GM06990 (cell line): ENCODE results near the gene PDX1.
A peak's percentile ranks its signal among the peaks of the same experiment; 100 is the strongest.

Experiments used
- DNase-seq: peaks from one replicate; pipeline ENCODE4 v3.0.0-alpha.2; 2011; ENCODE audit not compliant: insufficient read length; ENCODE audit errors: extremely low read depth
- H3K27me3 ChIP-seq: replicated peaks from 2 replicates; pipeline ENCODE4 v1.6.0; 2011; ENCODE audit warnings: low read length; ENCODE audit not compliant: control insufficient read depth, insufficient read depth
- H3K36me3 ChIP-seq: 2 replicates; pipeline ENCODE4 v1.5.1; 2011; ENCODE audit warnings: low read length; ENCODE audit not compliant: control insufficient read depth, insufficient read depth
- H3K4me3 ChIP-seq: replicated peaks from 2 replicates; pipeline ENCODE4 v1.5.1; 2011; ENCODE audit warnings: low read depth, mild to moderate bottlenecking, control low read depth, low read length
- TF ChIP-seq, protein P1 (sequence below): IDR thresholded peaks from 2 replicates; pipeline ENCODE4 v1.5.1; 2011; ENCODE audit warnings: low read length, control low read depth, mild to moderate bottlenecking, inconsistent platforms; ENCODE audit not compliant: insufficient read depth, poor library complexity, severe bottlenecking

PDX1 gene

GRCh38 chr13:27933580-27934328 is 14.0 kb downstream of the PDX1 start:
- no peak overlapping the region for H3K4me3 ChIP-seq
- H3K36me3 ChIP-seq = no peaks in the 10 kb centered on the region
- DNase-seq = no peak
- TF ChIP-seq, protein P1, sequence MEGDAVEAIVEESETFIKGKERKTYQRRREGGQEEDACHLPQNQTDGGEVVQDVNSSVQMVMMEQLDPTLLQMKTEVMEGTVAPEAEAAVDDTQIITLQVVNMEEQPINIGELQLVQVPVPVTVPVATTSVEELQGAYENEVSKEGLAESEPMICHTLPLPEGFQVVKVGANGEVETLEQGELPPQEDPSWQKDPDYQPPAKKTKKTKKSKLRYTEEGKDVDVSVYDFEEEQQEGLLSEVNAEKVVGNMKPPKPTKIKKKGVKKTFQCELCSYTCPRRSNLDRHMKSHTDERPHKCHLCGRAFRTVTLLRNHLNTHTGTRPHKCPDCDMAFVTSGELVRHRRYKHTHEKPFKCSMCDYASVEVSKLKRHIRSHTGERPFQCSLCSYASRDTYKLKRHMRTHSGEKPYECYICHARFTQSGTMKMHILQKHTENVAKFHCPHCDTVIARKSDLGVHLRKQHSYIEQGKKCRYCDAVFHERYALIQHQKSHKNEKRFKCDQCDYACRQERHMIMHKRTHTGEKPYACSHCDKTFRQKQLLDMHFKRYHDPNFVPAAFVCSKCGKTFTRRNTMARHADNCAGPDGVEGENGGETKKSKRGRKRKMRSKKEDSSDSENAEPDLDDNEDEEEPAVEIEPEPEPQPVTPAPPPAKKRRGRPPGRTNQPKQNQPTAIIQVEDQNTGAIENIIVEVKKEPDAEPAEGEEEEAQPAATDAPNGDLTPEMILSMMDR = no peak
- H3K27me3 ChIP-seq = peaks cover 2% of the 10 kb centered on the region

DNA sequence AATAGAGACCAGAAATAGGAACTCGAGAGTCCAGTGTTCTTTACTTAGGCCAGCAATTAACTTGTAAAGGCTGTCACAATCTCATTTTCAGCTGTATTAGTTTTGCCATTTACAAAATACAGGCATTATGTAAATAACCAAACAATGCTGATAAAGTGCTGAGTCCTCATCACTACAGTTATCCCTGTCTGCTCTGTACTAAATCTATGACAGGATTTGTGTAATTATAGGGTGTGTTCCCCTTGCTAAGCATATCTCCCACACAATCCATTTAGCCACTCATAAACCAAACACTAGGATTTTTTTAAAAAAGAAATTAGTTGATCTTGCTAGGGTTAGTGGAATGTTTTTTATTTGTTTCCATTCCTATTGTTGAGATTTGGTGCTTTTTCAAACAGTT is 23.2 kb downstream of the PDX1 start:
- no peaks in the 10 kb centered on the region for H3K36me3 ChIP-seq
- H3K27me3 ChIP-seq = no peaks in the 10 kb centered on the region; the same call in 1 of the 2 replicates
- DNase-seq = no peak
- H3K4me3 ChIP-seq = no peak overlapping the region
- TF ChIP-seq, protein P1 = no peak

- DNase-seq = no peak
- TF ChIP-seq, protein P1 = no peak
- no peaks in the 10 kb centered on the region; the same call in 1 of the 2 replicates for H3K27me3 ChIP-seq
- H3K36me3 ChIP-seq = no peaks in the 10 kb centered on the region
- peak overlapping the region; percentile 16 for H3K4me3 ChIP-seq
Observed at GRCh38 chr13:27952876-27953675, 33.3 kb downstream of the PDX1 start.

DNA sequence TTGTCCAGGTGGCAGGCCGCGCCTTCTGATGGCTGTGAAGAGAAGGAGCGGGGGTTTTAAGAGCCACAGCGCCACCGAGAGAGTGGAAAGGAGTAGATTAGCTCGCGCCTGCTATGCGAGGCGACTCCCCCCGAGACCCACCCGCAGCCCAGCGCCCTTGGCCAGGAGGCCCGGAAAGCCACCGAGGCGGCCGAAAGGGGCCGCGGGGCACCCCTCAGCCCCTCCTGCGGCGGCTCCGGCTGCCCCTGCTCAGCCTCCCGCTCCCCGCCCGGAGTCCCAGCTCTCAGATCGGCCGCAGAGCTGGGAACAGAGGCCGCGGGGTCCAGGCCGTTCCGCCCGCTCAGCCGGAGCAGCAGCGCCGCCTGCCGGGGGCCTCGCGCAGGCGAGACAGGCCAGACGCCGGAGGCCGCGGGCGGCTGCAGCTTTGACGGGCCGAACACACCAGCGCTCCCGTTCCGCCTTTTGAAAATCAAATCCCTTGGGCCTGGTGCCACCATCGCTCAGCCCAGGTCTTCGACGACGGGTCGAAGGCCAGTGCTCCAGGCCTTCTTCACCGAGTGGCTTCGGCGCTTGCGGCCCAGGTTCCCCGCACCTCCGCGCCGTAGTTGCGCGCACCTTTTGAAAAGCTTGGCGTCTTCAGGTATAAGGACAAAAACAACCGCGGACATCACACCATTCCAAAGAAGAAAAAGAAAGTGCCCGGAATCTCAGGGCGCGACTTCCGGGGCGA is 34.0 kb downstream of the PDX1 start:
- no peaks in the 10 kb centered on the region; the same call in 1 of the 2 replicates for H3K27me3 ChIP-seq
- H3K4me3 ChIP-seq = peak overlapping the region; percentile 16
- peak; percentile 80 for DNase-seq
- no peaks in the 10 kb centered on the region for H3K36me3 ChIP-seq
- TF ChIP-seq, protein P1 = peak; percentile 56

GRCh38 chr13:27954406-27954851 is 34.6 kb downstream of the PDX1 start:
- Histone ChIP-seq H3K27me3 (no peaks in the 10 kb centered on the region; the same call in 1 of the 2 replicates), H3K36me3 (no peaks in the 10 kb centered on the region), H3K4me3 (no peak overlapping the region)
- no peak for DNase-seq
- TF ChIP-seq, protein P1 = no peak
